Measurements from ENCODE around the gene FBXO9.
A peak's percentile ranks its signal among the peaks of the same experiment; 100 is the strongest.

Gene FBXO9

GRCh38 chr6:53111865-53112264, 46.7 kb downstream of the FBXO9 start:
- no peak for TF ChIP-seq CTCF (IDR thresholded peaks at IDR 0.05; ENCODE audit: low read depth, low read length)
- Histone ChIP-seq H3K27me3 (ENCODE audit: insufficient read depth, low read depth, severe bottlenecking) (no peaks in the 10 kb centered on the region), H3K9me3 (ENCODE audit: severe bottlenecking) (peaks cover 5% of the 10 kb centered on the region), H3K4me3 (ENCODE audit: low read depth, low read length) (no peak overlapping the region), H3K27ac (no peak overlapping the region), H3K36me3 (no peaks in the 10 kb centered on the region)
- DNase-seq: no peak

- Histone ChIP-seq H3K4me3 (ENCODE audit: low read depth, low read length) (no peak overlapping the region), H3K9me3 (ENCODE audit: severe bottlenecking) (peaks cover 5% of the 10 kb centered on the region), H3K36me3 (no peaks in the 10 kb centered on the region), H3K27me3 (ENCODE audit: insufficient read depth, low read depth, severe bottlenecking) (no peaks in the 10 kb centered on the region), H3K27ac (peak overlapping the region; percentile 45)
- DNase-seq: no peak
- no peak for TF ChIP-seq CTCF (IDR thresholded peaks at IDR 0.05; ENCODE audit: low read depth, low read length)
Measured at GRCh38 chr6:53112404-53112803, 47.2 kb downstream of the FBXO9 start.

- peaks cover 5% of the 10 kb centered on the region for H3K9me3 ChIP-seq (ENCODE audit: severe bottlenecking)
- H3K27ac ChIP-seq: peak overlapping the region; percentile 45
- H3K4me3 ChIP-seq (ENCODE audit: low read depth, low read length): no peak overlapping the region
- H3K36me3 ChIP-seq: no peaks in the 10 kb centered on the region
- peak; percentile 83 for DNase-seq
- H3K27me3 ChIP-seq (ENCODE audit: insufficient read depth, low read depth, severe bottlenecking): no peaks in the 10 kb centered on the region
- TF ChIP-seq CTCF (IDR thresholded peaks at IDR 0.05; ENCODE audit: low read depth, low read length): 0 out of 2 replicates have a peak, but pooled peaks have one; percentile 0
Measured at GRCh38 chr6:53112871-53113270, 47.7 kb downstream of the FBXO9 start.

- no peaks in the 10 kb centered on the region for H3K27me3 ChIP-seq (ENCODE audit: insufficient read depth, low read depth, severe bottlenecking)
- no peak for TF ChIP-seq CTCF (IDR thresholded peaks at IDR 0.05; ENCODE audit: low read depth, low read length)
Measured at GRCh38 chr6:53113742-53114141, 48.5 kb downstream of the FBXO9 start.

DNA sequence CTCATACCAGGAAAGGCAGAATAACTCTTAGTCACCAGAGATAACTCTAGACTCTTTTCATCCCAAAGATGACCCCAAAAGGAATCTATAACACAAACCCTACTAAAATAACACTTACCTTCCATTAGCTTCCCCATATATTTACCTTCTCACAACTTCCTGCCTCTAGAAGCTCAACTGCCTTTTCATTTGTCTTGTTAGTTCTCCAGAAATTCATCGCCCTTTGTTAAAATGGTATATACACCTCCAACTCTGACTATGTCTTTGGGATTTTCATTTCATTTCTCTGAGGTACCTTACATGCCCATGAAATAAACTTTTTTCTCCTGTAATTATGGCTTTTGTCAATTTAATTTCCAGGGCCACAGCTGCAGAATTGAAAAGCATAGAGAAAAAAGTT, 49.9 kb downstream of the FBXO9 start:
- no peak for DNase-seq
- H3K4me3 ChIP-seq (ENCODE audit: low read depth, low read length): no peak overlapping the region
- H3K27ac ChIP-seq: no peak overlapping the region
- peaks cover 5% of the 10 kb centered on the region for H3K9me3 ChIP-seq (ENCODE audit: severe bottlenecking)
- no peaks in the 10 kb centered on the region for H3K27me3 ChIP-seq (ENCODE audit: insufficient read depth, low read depth, severe bottlenecking)
- no peak for TF ChIP-seq CTCF (IDR thresholded peaks at IDR 0.05; ENCODE audit: low read depth, low read length)
- no peaks in the 10 kb centered on the region for H3K36me3 ChIP-seq

More at GRCh38 chr6:53113742-53114141, 48.5 kb downstream of the FBXO9 start:
- peaks cover 5% of the 10 kb centered on the region for H3K9me3 ChIP-seq (ENCODE audit: severe bottlenecking)
- H3K36me3 ChIP-seq: no peaks in the 10 kb centered on the region
- H3K27ac ChIP-seq: no peak overlapping the region; the same call in 1 of the 2 replicates
- no peak overlapping the region for H3K4me3 ChIP-seq (ENCODE audit: low read depth, low read length)
- DNase-seq: no peak

- no peaks in the 10 kb centered on the region for H3K27me3 ChIP-seq (ENCODE audit: insufficient read depth, low read depth, severe bottlenecking)
- no peak for TF ChIP-seq CTCF (IDR thresholded peaks at IDR 0.05; ENCODE audit: low read depth, low read length)
- peaks cover 5% of the 10 kb centered on the region for H3K9me3 ChIP-seq (ENCODE audit: severe bottlenecking)
- H3K36me3 ChIP-seq: no peaks in the 10 kb centered on the region
- no peak overlapping the region for H3K4me3 ChIP-seq (ENCODE audit: low read depth, low read length)
- no peak overlapping the region for H3K27ac ChIP-seq
- DNase-seq: no peak
Measured at GRCh38 chr6:53115741-53116140, 50.5 kb downstream of the FBXO9 start.
